ENCODE data around the gene RAMP3. TPM values are rescaled to one million over a fixed set of nuclear protein-coding genes. Genes with fewer than 3 reads are reported as not detected.

Gene RAMP3
- total RNA-seq, 1 donor from 2014 or later: 4.7 TPM

DNA sequence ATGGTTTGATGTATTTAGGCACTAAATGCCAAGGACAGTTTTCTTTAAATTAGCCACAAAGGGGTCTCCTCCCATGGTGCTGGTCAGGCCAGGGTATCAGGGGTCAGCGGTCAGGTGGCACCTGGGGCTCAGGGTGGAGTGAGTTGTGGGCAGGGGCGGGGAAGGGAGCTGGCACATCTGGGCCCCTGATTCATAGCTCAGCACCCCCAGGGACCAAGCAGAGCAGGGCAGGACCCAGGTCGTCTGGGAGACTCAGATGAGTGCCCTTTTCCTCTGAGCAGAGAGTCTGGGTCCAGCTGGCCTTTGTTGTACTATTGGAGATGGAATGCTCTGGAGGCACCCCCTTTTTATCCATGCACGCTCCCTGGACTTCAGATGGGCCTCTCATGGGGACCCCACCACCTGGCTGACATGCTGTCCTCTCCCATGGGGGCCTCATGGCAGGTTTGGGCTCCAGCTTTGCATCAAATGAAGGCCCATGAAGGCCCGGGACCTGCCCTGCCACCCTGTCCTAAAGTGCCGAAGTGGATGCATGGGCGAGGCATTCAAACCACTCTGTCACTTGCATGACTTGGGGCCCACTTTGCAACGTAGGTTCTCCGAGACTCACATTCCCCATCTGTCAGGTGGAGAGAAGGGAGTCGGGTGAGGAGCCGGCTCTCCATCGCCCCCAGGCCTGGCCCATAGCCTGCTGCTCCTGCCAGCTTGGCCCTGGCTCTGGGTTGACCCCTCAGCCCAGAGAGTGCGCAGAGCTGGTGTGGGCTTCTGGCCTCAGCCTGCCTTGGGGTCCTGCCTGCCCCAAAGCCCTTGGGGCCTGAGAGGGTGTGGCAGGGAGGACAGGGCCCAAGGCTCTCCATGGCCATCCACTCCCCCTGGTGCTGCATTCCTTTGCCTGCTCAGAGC lies 66.4 kb downstream of the RAMP3 start:
- no peak for DNase-seq

DNA sequence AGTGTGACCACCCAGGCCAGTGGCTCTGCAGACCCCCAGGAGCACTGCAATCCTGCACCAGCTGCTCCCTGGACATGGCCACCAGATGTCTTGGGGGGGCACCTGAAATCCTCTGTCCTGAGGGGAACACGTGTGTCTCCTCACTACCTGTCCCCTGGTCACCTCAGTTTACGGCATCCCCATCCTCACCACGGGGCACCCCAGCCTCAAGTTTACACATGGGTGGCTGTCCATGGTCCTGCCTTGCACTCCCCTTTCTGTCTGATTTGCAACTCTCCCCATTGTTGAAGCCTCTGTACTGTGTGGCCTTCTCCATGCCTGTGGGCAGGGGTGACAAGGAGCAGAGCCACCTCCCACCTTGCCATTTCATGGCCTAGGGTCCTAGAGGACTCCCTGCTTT lies 67.2 kb downstream of the RAMP3 start:
- no peak for DNase-seq

DNA sequence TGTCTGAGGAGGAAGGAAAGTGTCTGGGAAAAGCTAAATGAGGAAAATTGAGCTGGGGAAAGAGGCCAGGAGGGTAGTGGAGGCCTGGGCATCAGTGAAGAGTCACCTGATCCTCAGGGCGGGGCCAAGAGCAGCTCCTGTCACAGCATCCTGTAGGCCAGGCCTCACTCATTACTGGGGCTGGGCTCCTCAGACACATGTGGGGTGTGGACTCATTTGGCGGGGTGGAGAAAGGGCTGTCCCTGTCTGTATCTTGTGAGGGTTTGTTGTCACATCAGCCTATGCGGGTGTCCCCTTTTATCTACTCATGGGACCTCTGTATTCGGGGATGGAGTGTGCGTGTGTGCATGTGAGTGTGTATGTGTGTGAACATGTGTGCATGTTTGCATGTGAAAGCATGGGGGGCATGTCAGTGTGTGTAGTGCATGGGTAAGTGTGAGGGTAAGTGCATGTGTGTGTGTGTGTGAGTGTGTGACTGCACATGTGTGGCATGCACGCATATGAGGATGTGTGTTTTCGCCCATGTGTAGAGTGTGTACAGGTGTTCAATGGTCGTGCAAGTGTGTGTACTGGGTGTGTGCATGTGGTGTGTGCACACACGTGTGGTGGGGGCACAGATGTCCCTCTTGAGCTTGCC lies 67.8 kb downstream of the RAMP3 start:
- DNase-seq: no peak

DNA sequence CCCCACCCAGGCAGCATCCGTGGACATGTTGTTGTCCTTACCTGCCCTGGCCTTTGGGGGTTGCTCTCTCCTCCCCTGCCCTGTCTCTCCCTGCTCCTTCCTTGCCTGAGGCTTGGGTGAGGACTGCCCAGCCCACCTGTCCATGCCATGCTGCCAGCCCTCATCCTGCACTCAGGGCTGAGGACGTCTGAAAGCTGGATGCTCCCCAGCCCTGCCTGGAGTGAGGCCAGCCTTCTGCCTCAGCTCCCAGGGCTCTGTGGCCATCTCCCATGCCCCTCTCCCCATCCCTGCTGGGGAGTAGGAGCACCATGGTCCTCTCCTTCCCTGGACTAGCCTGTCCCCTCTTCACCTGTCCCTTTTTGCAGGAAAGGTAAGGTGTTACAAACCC lies 68.4 kb downstream of the RAMP3 start:
- no peak for DNase-seq

DNA sequence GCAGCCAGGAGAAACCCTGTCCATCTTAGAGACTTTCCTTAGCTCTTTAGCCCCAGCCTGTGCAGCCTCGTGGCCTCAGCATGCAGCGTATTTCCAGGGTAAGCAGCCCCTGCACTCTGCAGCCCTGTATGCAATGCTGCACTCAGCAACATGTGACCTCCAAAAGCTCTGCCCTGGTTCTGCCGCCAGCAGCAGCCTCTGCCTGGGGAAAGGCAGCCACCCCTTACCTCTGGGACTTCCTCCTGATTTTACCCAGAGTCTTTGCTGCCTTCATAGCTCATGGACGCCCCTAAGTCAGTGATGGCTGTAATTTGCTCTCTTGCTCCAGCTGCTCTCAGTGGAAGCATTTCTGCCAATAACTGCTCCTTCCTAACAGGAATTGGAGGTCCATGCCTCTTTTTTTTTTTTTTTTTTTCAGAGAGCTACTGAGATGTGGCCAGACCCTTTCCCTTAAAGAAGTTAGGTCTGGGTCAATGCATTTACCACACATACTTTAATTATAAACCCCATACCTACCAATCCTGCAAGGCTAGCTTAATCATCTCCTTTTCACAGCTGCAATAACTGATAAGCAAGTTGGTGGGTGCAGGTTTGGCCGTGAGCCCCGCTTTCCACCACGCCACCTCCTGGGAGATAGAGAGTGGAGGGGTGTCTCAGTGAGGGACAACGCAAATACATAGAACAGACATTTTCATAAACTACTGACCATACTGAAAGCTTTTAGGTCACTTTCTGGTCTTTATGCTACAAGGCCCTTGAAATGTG lies 71.7 kb downstream of the RAMP3 start:
- DNase-seq: no peak

DNA sequence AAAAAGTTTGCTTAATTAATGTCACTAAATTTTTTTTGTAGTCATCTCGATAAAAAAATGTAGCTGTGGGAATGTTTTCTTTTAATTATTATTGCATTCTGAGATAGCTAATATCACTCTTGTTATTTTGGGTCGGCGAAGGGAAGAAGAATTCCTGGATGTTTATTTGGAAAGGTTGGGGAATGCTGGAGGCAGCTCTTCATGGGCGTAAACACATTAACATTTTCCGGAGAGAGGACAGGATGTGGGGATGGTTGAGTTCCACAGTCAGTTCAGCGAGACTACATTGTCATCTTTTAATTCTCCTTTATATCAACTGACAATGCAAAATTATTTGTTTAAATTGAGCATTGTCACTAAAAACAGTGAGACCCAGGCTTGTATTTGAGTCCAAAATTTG lies 72.5 kb downstream of the RAMP3 start:
- DNase-seq: no peak

DNA sequence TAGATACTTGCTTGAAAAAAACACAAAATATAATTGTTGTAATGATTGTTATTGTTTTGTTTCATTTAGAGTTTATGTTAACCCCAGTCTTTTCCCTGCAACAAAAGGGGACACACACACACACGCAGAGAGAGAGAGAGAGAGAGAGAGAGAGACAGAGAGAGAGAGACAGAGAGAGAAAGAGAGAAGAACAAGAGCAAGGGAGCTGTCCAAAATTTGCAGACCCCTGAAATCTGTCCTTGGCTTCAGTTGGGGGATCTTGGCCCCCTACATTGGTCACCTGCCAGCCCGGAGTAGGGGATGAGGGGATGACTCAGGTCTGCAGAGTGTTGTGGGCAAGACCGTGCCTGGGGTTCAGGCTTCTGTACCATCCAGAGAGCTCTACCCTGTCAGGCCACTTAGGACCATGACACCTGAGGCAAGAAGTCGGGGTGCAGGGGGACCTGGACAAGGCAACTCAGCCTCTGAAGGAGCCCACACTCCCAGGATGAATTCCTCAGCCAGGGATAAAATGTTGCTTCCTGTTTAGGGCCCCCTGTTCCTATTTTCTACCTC lies 73.1 kb downstream of the RAMP3 start:
- DNase-seq: no peak

DNA sequence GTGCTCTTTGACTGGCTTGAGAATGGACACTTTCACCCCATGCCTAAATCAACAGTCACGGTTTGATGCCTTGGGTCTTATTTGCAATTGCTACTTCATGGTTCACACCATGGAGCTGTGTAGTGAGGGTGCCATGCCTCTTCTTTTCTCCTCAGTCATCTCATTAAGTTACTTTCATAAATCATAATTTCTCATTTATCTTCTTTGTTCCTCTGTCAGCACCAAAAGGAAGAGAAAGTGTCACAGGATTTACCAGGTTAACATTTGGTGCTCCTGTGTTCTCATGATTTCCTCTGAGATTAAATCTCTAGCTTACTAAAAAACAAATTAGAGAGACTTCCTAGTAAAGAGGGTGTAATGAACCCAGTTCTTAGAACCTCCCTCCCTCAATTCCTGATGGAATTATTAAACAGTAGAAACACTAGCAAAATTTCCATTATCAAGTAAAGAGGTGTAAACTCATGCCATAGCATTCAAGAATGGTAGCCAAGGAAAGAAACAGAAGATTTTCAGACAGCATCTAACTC lies 75.7 kb downstream of the RAMP3 start:
- no peak for DNase-seq

Other genes with a start within 250 kb of the RAMP3 start
- gene MYO1G, start 178.8 kb upstream of the RAMP3 start, total RNA-seq: 0.47 TPM
- 23.4 TPM for gene CCM2, start 157.6 kb upstream of the RAMP3 start, total RNA-seq
- gene NACAD, start 68.8 kb upstream of the RAMP3 start, total RNA-seq: 5.5 TPM
- gene TBRG4, start 46.1 kb upstream of the RAMP3 start, total RNA-seq: 47.4 TPM